ENCODE results near the gene SERPINB2.

DNA sequence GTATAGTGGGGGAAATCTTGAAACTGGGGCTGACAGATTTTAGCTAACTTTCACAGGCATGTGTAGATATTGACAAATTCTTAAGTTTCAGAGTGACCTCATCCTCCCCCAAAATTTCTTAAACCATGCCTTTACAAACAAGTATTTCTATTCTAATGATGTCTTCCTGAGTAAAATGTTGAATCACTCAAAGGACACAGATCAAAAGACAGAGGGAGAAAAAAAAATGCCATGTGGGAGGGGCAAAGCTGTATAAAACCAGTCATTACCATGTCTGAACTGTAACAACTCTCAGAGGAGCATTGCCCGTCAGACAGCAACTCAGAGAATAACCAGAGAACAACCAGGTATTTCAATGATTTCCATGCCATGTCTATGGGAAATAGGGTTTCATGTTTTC lies at the start of gene SERPINB2:
- no peak for TF ChIP-seq MXI1 (IDR thresholded peaks at IDR 0.05; ENCODE audit: low read depth, low read length)
- TF ChIP-seq CTCF (IDR thresholded peaks at IDR 0.05 in 2 of 3, conservative IDR thresholded peaks at IDR 0.05 in 1 of 3; ENCODE audit: control insufficient read depth in 2 of 3, extremely low read depth in 1 of 3, insufficient read depth in 1 of 3, low read depth in 3 of 3, low read length in 3 of 3): no peak
- TF ChIP-seq CREM (IDR thresholded peaks at IDR 0.05; ENCODE audit: low read depth): no peak; the same call in 1 of the 2 replicates
- no peak for TF ChIP-seq USF1 (IDR thresholded peaks at IDR 0.05; ENCODE audit: borderline replicate concordance, extremely low read length, insufficient read depth, low read depth, low read length)
- no peak for TF ChIP-seq RFX5 (IDR thresholded peaks at IDR 0.05; ENCODE audit: low read depth, low read length)
- no peak for TF ChIP-seq NFYB (IDR thresholded peaks at IDR 0.05; ENCODE audit: insufficient read depth, low read depth, low read length)
- 0 out of 2 replicates have a peak, but pooled peaks have one; percentile 30 for TF ChIP-seq ZBED1 (IDR thresholded peaks at IDR 0.05; ENCODE audit: borderline replicate concordance)
- no peak for TF ChIP-seq MYC (IDR thresholded peaks at IDR 0.05; ENCODE audit: insufficient read depth, insufficient read length, insufficient replicate concordance, low read length, severe bottlenecking)
- no peak for TF ChIP-seq RAD51 (IDR thresholded peaks at IDR 0.05)
- TF ChIP-seq, protein P1, sequence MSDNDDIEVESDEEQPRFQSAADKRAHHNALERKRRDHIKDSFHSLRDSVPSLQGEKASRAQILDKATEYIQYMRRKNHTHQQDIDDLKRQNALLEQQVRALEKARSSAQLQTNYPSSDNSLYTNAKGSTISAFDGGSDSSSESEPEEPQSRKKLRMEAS (IDR thresholded peaks at IDR 0.05; ENCODE audit: low read depth, low read length): no peak
- TF ChIP-seq NRF1 (conservative IDR thresholded peaks at IDR 0.05; ENCODE audit: low read depth, low read length): no peak

Measured in GM12878 (cell line).